Femur (tissue), 1 donor: ENCODE data around the gene TRMT1L.

Source experiments
- DNase-seq: peaks from one replicate; pipeline ENCODE4 v3.0.0-alpha.2; 2017

Gene TRMT1L

DNA sequence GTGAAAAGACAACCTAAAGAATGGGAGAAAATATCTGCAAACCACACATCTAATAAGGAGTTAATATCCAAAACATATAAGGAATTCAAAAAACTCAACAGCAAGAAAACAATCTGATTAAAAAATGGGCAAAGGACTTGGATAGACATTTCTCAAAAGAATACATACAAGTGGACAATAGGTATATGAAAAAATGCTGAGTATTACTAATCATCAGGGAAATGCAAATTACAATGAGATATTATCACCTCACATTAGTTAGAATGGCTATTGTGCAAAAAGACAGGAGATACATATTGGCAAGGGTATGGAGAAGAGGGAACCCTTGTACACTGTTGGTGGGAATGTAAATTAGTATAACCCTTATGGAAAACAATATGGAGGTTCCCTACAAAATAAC lies 44.9 kb downstream of the TRMT1L start:
- DNase-seq: no peak

DNA sequence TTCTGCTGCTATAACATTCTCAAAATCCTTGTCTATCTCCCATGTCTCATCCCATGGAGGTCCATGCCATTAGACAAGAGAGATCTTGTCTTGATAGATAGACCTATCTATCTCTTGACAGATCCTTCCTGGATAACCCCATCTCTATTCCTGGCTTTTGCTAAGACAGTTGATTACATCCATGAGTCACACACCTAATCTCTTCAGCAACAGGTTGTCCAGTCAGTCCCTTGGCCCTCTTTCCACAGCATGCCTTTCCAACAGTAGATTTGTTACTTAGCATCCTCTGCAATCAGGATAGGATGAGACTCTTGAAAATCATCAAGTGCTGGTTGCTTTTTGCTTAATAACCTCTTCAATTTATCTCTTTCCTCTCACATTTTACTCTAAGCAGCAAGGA lies 46.6 kb downstream of the TRMT1L start:
- DNase-seq: no peak

DNA sequence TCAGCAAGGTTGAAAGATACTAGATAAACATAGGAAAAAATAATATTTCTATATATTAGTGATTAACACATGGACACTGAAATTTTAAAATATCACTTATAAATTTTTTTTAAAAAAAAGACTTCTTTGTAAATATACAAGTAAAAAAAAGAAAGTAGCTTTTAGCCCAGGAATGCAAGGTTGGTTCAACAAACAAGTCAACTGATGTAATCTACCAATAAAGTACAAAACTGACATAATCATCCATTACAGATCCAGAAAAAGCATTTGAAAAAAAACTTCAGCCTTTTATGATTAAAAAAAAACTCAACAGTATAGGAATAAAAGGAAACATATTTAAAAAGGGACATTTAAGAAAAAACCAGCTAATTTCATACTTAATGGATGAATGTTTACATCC lies 48.4 kb downstream of the TRMT1L start:
- DNase-seq: no peak

DNA sequence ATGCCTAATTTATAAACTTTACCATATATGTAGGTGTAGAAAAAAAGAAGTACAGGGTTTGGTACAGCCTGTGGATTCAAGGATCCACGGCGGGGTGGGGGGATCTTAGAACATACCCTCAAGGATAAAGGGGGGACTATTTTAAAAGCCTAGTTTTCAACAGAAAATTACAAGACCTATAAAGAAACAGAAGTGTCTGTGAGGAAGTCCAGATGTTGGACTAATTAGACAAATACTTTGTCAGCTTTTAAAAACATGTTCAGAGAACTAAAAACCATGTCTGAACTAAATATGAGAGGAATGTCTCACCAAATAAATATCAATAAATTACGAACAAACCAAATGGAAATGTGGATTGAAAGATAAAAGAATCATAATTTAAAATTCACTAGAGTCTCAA lies 51.6 kb downstream of the TRMT1L start:
- DNase-seq: no peak

DNA sequence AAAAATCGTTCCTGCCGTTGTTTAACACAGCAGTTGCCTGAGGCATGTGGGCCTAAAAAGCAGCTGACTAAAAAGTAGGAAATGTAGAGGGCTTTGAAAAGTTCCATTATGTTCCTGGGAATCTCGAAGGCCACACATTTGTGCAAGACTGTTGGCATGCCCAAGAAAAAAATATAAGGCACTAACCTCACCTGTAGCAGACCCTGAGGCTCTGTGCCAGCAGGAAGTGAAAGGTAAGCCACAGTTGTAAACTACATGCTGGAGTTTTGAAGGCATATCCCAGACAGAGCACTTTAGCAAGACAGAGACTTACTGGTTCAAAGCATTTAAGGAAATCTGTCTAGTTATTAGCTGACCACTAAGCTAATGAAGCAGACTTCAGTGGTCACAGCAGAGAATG lies 52.7 kb downstream of the TRMT1L start:
- DNase-seq: no peak

DNA sequence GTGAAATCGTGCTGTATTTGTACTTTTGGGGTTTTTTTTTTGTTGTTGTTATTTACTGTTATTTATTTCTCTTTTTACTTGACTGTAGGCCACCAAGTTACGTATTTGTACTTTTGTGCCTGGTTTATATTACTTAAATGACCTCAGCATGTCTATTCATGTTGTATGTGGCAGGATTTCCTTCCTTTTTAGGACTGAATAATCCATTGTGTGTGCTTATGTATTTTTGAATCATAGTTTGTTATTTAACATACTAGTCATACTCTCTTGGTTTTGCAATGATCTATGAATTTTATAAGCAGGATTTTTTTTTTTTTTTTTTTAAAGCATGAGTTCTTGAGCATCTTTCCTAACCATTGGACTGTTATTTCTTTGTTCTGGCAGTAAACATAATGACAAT lies 60.2 kb downstream of the TRMT1L start:
- DNase-seq: no peak

DNA sequence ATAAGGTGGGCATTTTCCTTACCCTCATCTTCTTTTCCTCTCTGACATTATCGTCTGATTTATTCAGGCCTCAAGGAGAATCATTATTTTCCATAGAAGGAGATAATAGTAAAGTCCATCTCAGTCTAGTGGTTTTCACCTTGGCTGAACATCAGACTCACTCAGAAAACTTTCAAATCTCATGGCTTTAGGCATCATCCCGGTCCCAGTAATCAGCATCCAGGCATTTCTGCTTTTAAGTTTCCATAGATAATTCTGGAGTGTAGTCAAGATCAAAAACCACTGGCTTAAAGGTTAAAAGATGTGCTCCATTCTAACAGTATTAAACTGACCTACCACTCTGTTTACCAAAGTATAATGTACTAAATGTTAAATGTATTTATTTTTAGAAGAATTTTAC lies 62.0 kb downstream of the TRMT1L start:
- DNase-seq: no peak

DNA sequence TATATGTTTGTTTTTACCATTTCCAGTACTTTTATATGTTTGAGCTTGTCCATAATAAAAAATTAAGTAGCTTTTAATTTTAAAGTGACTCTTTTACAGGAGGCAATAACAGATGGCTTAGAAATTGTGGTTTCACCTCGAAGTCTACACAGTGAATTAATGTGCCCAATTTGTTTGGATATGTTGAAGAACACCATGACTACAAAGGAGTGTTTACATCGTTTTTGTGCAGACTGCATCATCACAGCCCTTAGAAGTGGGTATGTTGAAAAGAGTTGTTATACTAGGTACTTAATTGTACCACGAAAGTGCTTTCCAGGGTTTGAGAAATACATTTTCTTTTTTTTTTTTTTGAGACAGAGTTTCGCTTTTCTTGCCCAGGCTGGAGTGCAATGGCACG lies 65.3 kb downstream of the TRMT1L start:
- no peak for DNase-seq

DNA sequence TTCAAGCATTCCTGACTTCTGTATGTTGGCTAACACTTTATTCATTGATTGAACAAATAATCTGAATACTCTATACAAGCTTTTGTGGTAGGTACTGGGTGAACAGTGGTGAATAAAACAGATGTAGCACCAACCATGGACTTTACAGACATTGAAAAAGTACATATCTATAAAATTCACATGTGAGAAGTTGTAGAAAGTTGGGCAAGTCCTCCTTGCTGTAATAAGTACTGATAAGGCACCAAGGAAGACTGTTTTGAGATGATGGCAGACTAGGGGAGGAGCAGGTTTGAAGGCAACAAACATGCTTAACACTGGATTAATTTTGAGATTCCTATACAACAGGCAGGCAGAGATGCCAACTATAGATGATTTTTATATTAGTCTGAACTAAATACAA lies 69.0 kb downstream of the TRMT1L start:
- DNase-seq: no peak

DNA sequence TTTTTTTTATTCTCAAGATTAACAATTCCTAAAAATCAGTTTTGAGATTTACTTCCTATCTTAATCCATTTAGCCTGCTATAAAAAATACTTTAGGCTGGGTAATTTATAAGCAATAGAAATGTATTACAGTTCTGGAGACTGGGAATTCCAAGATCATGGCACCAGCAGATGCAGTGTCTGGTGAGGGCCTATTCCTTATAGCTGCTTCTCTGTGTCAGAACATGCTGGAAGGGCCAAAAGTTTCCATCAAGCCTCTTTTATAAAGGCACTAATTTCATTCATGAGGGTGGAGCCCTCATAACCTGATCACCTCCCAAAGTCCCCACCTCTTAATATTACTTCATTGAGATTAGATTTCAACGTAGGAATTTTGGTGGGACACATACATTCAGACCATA lies 69.7 kb downstream of the TRMT1L start:
- DNase-seq: no peak

DNA sequence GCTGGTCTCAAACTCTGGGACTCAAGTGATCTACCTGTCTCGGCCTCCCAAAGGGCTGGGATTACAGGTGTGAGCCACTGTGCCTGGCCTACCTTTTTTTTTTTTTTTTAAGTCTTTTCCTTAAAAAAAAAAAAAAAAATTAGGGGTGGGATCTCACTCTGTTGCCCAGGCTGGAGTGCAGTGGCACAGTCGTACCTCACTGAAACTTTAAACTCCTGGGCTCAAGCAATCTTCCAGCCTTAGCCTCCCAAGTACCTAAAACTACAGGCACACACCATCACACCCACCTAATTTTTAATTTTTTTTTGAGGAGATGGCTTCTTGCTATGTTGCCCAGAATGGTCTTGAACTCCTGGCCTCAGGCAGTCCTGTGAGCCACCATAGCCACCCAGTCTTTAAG lies 72.9 kb downstream of the TRMT1L start:
- no peak for DNase-seq

DNA sequence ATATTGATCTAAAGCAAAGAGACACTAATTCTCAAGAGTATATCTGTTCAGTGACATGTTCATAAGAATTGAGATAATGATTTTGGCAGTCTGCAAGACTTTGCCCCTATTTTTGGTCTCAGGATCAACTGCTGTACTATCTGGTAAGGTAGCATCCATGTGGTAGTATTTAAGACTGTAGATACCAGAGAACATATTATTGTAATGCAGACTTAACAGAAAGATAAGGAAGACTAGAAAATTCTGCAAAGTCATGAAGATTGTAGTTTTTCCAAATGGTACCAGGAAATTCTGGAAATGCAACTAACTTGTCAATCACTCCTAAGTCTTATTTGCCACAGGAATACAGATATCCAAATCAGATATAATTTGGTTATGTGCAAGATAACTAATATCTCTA lies 76.3 kb downstream of the TRMT1L start:
- DNase-seq: no peak

DNA sequence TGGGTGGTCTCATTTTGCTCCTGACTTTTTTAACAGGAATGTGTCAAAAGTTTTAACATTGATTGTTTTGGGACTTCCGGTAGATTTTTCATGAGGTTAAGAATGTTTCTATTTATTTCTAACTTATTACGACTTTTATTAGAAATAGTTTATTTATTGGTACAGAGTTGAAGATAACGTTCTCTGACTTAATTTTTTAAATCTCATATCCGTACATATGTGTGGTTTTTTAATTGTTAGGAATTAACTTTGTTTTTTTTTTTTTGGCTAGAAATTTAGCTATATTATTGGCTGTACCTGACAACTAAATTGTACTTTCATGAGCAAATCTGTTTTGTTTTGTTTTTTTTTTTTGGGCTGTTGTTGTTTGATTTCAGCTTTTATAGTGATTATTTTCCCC lies 79.4 kb downstream of the TRMT1L start:
- no peak for DNase-seq

DNA sequence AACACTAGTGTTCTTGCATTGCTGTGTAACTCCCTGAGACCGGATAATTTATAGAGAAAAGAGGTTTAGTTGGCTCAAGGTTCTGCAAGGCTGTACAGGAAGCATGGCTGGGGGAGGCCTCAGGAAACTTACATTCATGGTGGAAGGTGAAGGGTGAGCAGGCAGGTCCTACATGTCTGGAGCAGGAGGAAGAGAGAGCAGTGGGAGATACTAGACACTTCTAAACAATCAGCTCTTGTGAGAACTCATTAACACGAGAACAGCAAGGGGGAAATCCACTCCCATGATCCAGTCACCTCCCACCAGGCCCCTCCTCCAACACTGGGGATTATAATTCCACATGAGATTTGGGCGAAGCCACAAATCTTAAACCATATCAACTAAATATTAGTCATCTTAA lies 81.3 kb downstream of the TRMT1L start:
- DNase-seq: no peak

DNA sequence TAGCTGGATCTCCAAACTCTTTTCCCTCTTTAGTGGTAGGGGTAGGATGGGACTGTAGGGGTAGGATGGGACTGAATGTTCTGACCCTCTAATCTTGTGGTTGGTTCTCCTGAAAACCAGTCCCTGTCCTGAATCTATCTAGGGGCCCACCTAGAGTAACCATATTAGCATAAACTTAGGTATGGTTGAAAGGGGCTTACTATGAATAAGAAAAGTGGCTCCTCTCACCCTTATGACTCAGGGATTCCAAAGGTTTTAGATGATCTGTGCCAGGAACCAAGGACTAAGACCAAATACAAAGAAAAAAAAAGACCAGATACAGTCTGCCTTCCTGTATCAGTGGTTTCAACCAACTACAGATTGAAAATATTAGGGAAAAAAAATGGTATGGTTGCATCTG lies 82.4 kb downstream of the TRMT1L start:
- no peak for DNase-seq

DNA sequence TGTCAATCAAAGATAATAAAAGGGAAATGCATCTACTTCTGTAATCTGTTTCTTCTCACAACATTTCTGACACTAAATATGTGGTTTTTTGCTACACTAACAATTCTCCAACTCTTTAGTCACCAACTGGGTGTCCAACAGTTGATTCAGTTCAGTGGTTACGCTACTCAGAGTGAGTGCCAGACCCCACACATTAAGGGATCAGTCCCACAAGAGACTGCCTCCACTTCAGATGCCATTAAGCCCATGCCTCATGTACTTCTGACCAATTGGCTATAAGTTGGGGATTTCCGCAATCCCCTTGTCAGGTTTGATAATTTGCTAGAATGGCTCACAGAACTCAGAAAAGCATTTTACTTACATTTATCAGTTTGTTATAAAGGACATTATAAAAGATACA lies 83.0 kb downstream of the TRMT1L start:
- DNase-seq: no peak

DNA sequence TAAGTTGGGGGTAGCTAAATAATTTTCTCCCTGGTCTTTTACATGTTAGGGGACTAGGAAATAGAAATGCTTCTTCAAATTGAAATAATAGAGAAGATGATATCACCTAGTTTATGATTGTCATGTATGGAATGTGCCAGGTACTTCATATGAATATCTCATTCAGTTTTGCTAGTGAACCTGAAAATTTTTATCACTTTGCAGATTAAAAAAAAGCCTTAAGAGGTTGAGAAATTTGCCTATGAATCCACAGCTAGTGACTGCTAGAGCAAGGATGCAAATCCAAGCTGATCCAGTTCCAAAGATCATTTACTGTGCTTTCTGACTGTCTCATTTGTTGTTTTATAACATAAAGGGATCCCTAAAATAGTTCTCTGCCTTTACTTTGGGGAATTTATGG lies 86.7 kb downstream of the TRMT1L start:
- no peak for DNase-seq

DNA sequence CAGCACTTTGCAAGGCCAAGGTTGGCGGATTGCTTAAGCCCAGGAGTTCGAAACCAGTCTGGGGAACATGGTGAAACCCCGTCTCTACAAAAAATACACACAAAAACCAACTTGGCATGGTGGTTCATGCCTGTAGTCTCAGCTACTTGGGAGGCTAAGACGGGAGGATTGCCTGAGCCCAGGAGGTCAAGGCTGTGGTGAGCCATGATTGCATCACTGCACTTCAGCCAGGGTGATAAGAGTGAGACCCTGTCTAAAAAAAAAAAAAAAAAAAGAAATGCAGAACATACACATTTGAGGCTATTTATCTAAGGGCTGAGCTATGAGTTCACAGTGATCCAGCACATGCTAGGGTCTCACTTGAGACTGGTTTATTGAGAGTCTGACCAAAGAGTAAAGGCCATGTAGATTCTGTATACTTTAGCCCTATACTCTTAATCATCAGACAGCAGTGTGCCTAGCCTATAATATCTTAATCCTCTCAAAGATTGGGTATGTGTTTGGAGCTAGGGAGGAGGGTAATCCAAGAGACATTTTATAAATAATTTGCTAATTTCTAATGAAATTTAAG lies 87.5 kb downstream of the TRMT1L start:
- no peak for DNase-seq

DNA sequence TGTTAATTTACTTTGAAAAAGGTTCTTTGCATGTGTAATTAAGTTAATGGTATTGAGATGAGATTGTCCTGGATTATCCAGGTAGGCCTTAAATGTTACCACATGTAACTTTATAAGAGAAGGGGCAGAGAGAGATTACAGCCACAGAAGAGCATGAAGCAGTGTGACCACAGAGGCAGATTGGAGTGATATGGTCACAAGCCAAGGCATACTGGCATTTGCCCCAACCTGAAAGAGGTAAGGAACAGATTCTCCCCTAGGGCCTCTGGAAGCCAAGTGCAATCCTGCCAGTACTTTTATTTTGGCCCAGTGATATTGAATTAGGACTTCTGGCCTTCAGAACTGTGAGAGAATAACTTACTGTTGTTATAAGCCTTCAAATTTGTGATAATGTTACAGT lies 88.4 kb downstream of the TRMT1L start:
- no peak for DNase-seq
